H54 (cell line): ENCODE results near the gene OR10J5.
"Not testable (repeated sequence)": the region's sequence is repeated elsewhere in the genome, so short reads cannot be mapped to it uniquely, and the experiment has no call there.

Experiments used
- DNase-seq: peaks from one replicate; pipeline ENCODE4 v3.0.0; 2011; ENCODE audit warnings: low spot score, mixed read lengths; ENCODE audit not compliant: insufficient read length
- FAIRE-seq: peaks from 3 replicates; lab custom pipeline; 2011; peaks lifted over from hg19 to GRCh38; lab: Jason Lieb, UNC
- POLR2A ChIP-seq: IDR thresholded peaks from 2 replicates; pipeline ENCODE4 v1.6.1; 2011; ENCODE audit warnings: low read depth, mild to moderate bottlenecking, low read length

OR10J5 gene, protein sequence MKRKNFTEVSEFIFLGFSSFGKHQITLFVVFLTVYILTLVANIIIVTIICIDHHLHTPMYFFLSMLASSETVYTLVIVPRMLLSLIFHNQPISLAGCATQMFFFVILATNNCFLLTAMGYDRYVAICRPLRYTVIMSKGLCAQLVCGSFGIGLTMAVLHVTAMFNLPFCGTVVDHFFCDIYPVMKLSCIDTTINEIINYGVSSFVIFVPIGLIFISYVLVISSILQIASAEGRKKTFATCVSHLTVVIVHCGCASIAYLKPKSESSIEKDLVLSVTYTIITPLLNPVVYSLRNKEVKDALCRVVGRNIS

DNA sequence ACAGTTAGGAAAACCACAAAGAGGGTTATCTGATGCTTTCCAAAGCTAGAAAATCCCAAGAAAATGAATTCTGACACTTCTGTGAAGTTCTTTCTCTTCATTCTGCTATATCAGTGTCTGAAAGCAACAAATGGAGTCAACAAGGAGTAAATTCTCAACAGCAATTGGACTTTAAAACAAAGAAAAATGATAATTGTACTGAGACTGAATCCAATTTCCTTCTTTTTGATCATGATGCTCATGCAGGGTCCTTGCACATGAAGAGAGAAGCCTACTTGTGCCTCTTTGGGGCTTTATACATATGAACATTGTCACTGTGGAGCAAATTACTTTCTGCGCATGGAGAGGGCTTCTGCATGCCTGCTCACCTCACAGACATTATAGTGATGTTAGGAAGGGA lies at the start of gene OR10J5:
OR10J5 (minus strand) TSS at position 101 of the 400 bp plus-strand sequence; CDS start at position 101, 0 bp downstream.
- TF ChIP-seq POLR2A = no peak
- DNase-seq = no peak
- no peak for FAIRE-seq

DNA sequence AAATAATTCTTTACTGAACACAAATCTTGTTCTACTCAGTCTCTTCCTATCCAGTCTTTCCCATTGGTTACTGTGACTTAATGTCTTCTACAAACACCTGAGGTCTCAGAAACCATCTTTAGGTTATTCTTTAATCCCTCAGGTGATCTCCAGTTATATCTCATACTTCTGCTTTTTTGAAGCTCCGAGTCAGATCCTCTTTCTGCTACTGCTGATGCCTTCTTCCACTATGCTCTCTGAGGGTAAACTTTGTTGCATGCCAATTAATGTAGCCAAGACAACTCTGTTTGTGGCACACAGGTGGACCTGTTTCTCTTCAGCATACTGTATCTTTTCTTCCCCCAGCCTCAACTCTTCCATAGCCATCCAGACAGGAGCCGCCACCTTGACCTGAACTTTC lies 48.7 kb upstream of the OR10J5 start:
- no peak for FAIRE-seq
- no peak for TF ChIP-seq POLR2A
- DNase-seq = no peak

DNA sequence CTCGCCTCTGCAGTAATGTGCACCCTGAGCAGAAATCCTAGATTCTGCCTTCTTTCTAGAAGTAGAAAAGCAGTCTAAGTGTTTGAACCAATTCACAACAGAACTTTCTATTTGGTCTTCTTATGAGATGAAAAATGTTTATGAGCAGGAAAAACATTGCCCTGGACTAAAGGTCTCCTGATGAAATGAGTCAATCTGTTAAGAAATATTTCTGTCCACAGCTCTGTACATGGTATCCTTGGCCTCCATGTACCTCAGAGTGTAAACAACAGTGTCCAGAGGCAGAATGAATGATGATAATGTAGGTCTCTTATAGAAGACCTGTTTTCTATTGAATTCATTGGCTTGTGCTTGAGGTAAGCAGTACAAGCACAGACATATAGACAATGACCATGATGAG lies 45.6 kb upstream of the OR10J5 start:
- DNase-seq = no peak
- no peak for FAIRE-seq
- TF ChIP-seq POLR2A = no peak

DNA sequence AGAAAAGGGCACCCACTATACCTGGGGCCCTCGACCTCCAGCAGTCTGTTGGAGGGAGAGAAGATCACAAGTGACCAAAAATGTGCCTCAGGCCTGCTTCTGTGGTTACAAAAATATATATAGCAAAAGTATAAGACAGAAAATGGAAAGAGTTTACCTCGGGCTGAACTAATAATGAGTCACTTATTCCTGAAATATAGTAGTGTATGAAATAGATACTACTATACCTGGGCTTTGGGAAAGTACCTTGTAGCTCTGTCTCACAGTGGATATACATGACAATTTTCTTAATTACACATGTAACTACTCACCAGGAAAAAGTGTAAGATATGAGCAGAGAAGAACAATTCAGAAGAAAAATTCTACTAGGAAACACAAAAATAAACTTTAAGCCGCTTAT lies 44.5 kb upstream of the OR10J5 start:
- no peak for TF ChIP-seq POLR2A
- DNase-seq = no peak
- FAIRE-seq = no peak

DNA sequence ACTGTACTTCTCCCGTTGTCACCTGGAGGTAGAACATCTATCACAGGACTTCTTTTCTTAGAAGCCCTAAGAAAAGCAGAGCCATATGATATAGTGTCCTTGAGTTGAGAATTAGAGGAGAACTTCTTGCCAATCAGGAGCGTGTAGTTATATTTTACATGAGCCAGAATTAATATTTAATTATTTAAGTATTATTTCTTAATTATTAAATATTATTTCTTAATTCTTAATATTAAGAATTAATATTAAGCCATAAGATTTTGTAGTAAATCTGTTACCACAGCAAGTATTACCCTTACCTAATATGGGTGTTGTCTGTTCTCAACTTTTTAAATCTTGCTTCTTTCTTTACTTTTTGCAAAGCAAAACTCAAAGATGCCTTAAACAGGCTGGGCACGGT lies 41.6 kb upstream of the OR10J5 start:
- DNase-seq (no peak), FAIRE-seq (no peak)
- no peak for TF ChIP-seq POLR2A

- DNase-seq = no peak
- TF ChIP-seq POLR2A = no peak
- FAIRE-seq = no peak
These were observed 26.9 kb upstream of the OR10J5 start for GRCh38 chr1:159562680-159563079.

- no peak for TF ChIP-seq POLR2A
- no peak for FAIRE-seq
- DNase-seq = no peak
These were observed 25.7 kb upstream of the OR10J5 start for GRCh38 chr1:159561497-159561896.

GRCh38 chr1:159560599-159560998 lies 24.8 kb upstream of the OR10J5 start:
- no peak for DNase-seq
- no peak for TF ChIP-seq POLR2A
- FAIRE-seq = no peak

DNA sequence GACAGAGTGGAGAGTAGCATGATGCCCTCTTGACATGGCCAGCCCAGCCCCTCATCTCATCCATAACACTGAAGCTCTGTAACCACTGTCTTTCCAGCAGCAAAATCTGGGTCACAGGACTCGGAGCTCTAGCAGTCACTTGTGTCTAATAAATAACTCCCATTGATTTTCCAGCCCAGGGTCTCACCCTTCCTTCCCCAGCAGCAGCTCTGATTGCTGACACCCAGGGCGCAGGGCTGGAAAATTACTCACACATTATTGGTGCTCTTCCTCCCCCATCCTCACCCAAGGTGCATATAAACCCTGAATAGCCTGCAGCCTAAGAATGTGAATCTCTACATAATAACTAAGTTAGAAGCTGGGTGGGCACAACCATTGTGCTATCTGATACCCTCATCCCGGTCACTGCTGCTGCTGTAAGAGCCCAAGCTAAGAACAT lies 21.1 kb upstream of the OR10J5 start:
- TF ChIP-seq POLR2A = no peak
- FAIRE-seq (no peak), DNase-seq (no peak)

GRCh38 chr1:159554696-159555095 lies 18.9 kb upstream of the OR10J5 start:
- no peak for TF ChIP-seq POLR2A
- FAIRE-seq = no peak
- DNase-seq = no peak

DNA sequence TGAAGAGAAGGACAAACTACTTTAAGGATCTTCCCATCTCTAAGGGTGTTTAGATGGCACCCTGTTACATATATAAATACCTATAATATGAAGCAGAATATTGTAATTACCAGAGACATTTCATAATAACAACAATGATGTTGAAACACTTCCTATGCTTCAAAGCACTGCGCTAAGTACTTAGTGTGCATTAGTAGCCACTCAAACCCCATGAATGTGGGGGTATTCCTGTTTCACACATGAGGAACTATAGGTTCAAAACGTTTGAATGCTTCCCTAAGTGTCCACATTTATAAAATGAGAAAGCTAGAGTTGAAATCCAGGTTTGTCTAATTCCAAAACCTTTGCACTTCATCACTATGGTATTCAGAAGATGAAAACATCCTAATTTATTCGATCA lies 18.5 kb upstream of the OR10J5 start:
- FAIRE-seq = no peak

GRCh38 chr1:159548126-159548525 lies 12.3 kb upstream of the OR10J5 start:
- DNase-seq = no peak
- TF ChIP-seq POLR2A = no peak

More for the DNA sequence above, 18.5 kb upstream of the OR10J5 start:
- TF ChIP-seq POLR2A = no peak
- DNase-seq = no peak

GRCh38 chr1:159532922-159533321 lies 2.9 kb downstream of the OR10J5 start:
- FAIRE-seq (no peak), DNase-seq (no peak)
- TF ChIP-seq POLR2A = no peak

More at GRCh38 chr1:159548126-159548525, 12.3 kb upstream of the OR10J5 start:
- FAIRE-seq = no peak

DNA sequence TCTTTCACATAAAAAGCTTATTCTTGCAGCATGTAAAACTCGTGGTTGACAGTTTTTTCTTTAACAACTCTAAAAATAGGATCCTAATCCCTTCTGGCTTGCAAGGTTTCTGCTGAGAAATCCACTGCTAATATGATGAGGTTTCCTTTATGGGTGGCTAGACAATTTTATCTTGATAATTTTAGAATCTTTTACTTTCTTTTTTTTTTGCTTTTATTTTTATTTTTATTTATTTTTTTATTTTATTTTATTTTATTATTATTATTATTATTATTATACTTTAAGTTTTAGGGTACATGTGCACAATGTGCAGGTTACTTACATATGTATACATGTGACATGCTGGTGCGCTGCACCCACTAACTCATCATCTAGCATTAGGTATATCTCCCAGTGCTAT lies 11.0 kb downstream of the OR10J5 start:
- FAIRE-seq, DNase-seq: not testable (repeated sequence)

DNA sequence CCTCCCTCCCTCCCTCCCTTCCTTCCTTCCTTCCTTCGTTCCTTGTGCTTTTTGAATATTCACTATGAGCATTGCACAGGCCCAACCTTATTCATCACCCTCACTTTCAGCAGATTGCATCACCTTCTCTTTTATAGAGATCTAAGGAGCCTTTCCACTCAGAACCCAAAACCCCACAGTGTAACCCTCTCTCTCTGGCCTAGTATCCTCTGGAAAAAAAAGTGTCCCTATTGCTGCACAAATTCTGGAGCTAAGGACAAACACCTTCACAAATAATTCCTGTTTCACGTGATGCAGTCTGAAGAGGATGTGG lies 25.6 kb downstream of the OR10J5 start:
- no peak for DNase-seq

More for the DNA sequence above, 25.6 kb downstream of the OR10J5 start:
- FAIRE-seq = no peak
- TF ChIP-seq POLR2A = no peak
